ENCODE results near the gene DCBLD2.

The DCBLD2 gene

DNA sequence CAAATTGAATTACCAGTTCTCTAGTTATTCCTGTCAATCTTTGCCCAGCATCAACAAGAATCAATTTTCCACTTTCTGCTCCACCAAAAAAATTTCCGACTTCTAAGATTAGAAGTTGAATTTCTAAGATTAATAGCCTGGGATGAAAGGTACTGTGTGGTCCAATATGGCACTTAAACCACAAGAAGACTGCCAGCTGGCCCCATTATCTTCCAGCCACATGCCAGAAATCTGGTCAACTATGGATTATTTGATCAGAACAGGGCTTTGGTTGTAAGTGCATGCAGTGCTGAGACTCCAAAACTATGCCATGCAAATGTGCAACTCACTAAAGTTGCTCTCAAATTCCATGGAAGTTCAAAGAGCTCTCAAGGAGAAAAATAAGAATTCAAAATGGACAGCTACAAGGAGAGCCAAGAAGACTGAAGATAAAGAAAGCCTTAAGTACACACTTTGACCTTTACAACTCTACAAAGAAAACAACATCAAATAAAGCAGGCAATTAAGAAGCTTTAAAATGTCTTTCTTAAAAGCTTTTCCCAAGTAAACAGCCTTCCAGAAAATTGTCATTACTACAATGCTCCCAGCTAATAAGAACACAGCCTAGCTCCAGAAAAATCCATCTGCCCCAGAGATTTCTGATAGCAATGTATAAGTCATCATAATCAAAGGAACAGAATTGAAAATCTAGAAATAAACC, 74.1 kb downstream of the DCBLD2 start:
- DNase-seq, result no peak

- no peak for DNase-seq
Measured at GRCh38 chr3:98826126-98826525, 75.4 kb downstream of the DCBLD2 start.

- DNase-seq, result no peak
Measured at GRCh38 chr3:98824256-98824655, 77.2 kb downstream of the DCBLD2 start.

- no peak for DNase-seq
Measured at GRCh38 chr3:98823791-98824190, 77.7 kb downstream of the DCBLD2 start.

GRCh38 chr3:98821063-98821462, 80.4 kb downstream of the DCBLD2 start:
- DNase-seq, result no peak

GRCh38 chr3:98817547-98818041, 83.9 kb downstream of the DCBLD2 start:
- peak in 1 of 2 donors; percentile 19 for DNase-seq

- DNase-seq, result no peak
Measured at GRCh38 chr3:98814817-98815420, 86.6 kb downstream of the DCBLD2 start.

DNA sequence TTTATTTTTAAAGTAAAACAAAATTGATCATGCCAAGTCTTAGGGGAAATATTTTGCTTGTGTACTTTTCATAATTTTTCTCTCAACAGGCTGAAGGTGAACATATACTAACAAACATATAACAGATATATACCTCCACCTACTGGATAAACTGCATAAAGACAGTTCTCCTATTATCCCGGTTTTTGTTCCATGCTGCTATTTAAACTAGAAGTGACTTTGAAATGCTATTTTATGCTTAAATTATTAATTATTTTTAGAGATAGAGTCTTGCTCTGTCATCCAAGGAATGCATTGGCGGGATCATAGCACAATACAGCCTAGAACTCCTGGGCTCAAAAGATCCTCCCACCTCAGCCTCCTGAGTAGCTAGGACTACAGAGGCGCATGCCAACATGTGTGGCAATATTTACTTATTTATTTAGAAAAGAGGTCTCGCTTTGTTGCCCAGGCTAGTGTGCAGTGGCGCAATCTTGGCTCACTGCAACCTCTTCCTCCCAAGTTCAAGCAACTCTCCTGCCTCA, 88.6 kb downstream of the DCBLD2 start:
- DNase-seq, result peak in 1 of 2 donors; percentile 8

DNA sequence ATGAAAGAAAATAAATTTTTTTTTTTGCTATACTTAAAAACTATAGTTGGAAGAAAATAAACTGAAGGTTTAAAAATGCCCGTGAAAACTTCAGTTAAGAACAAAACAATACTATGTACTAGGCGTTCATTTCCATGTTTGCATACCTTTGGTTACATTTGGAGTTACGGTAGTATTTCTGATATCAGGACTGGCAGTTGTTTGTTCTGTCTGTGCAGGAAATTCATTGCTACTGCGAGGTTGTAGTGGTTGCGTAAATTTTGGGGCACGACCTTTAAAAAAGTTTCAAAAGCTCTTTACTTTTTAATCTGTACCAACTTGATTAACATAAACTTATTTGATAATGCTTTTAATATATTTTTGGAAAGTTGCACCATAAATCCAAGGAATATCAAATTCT, 90.4 kb downstream of the DCBLD2 start:
- no peak for DNase-seq

DNA sequence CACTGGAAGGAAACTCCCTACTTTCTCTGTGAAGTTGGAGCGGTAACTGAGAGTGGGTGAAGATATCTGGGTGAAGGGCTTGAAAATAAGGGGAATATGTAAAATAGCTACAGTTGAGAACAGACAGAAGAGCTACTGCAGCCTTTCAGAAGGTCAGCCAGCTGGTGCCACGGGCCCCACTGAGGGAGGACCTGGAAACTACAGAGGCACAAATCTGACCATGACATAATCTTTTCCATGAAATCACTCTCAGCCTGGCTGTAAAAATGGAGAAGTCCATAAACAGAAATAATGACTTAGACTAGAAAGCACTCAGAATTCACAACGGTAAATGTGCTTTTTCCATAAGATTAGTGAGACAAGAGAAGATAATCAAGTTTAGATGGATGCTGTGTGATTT, 91.9 kb downstream of the DCBLD2 start:
- no peak for DNase-seq

DNA sequence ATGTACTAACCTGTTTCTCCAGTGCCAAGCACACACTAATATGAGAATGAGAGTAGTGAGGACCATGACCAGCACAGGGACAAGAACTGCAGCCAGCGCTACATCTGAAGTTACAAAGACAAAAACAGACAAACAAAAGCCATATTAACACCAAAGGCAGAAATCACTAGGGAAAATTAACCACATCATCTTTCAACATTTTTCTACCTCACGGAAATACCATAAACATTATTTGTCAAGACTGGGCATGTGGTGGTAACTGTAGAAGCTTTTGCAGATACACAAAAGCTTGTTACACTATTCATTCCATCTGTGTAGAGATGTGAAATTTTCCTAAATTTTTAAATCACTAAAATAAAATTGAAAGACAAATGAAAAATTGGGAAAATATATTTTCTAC, 93.4 kb downstream of the DCBLD2 start:
- DNase-seq, result no peak

- no peak for DNase-seq
Measured at GRCh38 chr3:98807561-98807960, 93.9 kb downstream of the DCBLD2 start.

GRCh38 chr3:98807011-98807410, 94.5 kb downstream of the DCBLD2 start:
- DNase-seq, result no peak

DNA sequence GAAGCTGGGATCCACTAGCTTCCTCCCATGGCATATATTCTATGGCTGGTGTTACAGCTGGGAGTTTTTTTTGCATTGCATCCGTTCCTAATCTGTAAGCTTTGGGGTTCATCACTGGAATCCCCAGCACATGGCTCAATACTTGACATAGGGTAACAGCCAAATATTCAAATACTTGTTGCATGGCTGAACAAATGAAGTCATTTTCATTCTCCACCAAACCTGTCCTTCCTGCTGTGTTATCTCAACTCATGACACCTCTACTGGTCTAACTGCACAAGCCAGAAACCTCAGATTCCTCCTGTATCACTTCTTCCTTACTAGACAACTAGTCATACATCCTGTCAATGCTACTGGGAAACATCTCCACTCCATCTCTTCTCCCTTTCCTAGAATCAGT, 95.0 kb downstream of the DCBLD2 start:
- DNase-seq, result no peak

DNA sequence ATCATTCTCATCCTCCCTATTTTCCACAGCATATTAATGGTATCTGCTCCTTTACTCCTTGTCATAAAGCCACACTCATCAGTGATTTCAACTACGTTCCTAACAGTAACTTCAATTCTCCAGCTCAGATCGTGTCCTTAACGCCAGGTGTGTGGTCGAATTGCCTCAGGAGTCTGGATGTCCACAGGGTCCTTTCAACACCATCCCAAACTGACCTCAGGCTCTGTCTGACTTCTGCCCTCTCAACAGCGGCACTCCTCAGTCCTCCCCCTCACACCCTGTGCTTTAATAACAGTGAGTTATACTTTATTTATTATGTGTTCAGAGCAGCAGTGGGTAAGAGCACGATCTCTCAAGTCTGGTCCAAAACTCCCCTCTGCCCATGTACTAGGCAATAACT, 95.9 kb downstream of the DCBLD2 start:
- DNase-seq, result no peak

DNA sequence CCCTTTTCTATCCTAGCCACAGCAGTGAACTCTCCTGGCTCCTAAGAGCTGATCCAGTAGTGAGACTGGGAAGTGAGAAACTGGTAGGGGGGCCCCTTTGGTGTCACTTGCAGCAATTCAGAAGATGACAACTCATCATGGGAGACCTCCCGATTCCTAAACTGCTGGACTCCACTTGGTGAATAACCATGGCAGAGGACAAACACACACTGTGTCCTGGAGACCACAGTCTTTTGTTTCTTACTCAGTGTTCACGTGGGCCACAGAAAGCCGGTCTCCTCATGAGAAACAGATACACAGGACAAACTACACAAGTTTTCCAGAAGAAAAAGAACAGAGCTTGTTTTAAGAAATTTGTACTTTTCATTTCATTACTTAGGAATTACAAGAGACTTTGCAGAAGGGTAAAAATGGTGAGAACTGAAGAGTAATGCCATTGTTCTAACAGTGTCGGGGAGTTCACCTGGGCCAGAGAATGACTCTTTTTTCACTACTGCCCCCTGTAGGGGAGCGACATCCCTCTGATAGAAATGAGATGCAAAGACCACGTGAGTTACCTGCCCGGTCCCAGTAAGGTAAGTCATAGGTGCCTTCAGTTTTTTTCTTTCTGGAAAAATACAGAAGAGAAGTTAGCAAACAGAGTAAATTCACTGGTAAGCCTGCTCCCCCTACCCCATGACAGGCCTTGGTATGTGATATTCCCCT, 100.3 kb downstream of the DCBLD2 start:
- no peak for DNase-seq

DNA sequence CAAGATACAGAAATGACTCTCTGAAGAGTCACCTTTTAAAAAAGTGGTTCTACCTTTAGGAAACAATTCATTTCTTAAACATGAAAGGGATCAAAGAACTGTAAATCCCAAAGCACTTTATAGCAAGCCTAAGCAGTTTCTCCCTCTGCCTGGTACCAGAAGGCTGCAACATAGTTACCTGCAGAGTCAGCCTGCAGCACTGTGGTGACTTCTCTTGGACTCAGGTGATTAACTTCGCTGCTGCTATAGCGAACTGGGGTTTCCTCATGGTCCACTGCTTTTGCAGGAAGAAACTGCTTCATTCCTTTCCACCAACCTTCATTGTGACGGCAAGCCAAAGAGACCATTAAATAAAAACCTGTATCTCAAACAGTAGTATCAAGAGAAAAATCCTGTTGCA, 101.1 kb downstream of the DCBLD2 start:
- no peak for DNase-seq

DNA sequence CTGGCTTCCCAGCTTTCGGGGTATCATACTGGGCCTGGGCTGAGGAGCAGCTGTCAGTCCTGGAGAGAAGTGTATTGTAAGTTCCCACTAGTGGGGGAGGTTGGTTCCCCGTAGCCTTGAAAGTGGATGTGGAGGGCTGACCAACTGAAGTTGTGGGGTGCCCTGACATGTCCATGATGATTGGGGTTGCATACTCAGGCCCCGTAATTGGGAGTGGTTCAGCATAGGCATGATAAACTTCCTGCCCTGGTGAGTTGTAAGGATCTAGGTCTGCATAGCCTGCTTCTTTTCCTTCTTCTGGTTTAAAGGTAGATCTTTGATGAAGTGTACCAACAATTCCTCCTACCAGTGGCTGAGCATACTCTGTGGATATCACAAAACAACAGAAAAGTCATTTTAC, 102.0 kb downstream of the DCBLD2 start:
- no peak for DNase-seq

- no peak for DNase-seq
Measured at GRCh38 chr3:98798820-98799219, 102.7 kb downstream of the DCBLD2 start.

GRCh38 chr3:98797905-98798304, 103.6 kb downstream of the DCBLD2 start:
- no peak for DNase-seq

GRCh38 chr3:98796334-98796733, 105.2 kb downstream of the DCBLD2 start:
- no peak for DNase-seq

GRCh38 chr3:98793971-98794370, 107.5 kb downstream of the DCBLD2 start:
- no peak for DNase-seq

- no peak for DNase-seq
Measured at GRCh38 chr3:98791341-98792325, 109.9 kb downstream of the DCBLD2 start.
